Karpas-422 (cell line): ENCODE data around the gene SPATA33. TPM values are rescaled to one million over a fixed set of nuclear protein-coding genes. Genes with fewer than 3 reads are reported as not detected.
"Not testable (repeated sequence)": the region's sequence is repeated elsewhere in the genome, so short reads cannot be mapped to it uniquely, and the experiment has no call there.

Source experiments
- DNase-seq: peaks from one replicate; pipeline ENCODE4 v3.0.0-alpha.2; 2015
- H2AFZ ChIP-seq: fragments of 200-600 bp; sonication (generic); 2 replicates; pipeline ENCODE4 v1.6.1; 2014; ENCODE audit warnings: antibody characterized with exemption, low read length, mixed read lengths
- H3K27ac ChIP-seq: fragments of 200-600 bp; sonication (generic); 2 replicates; pipeline ENCODE4 v1.5.1; 2014; ENCODE audit warnings: mild to moderate bottlenecking, low read length, moderate library complexity
- H3K27me3 ChIP-seq: fragments of 200-600 bp; sonication (generic); 2 replicates; pipeline ENCODE4 v1.6.1; 2014; ENCODE audit warnings: low read length, mixed read lengths
- H3K36me3 ChIP-seq: fragments of 200-600 bp; sonication (generic); 2 replicates; pipeline ENCODE4 v1.6.1; 2014; ENCODE audit warnings: low read length, mixed read lengths; ENCODE audit not compliant: insufficient read depth
- H3K4me1 ChIP-seq: fragments of 200-600 bp; sonication (generic); 2 replicates; pipeline ENCODE4 v1.6.1; 2014; ENCODE audit warnings: mild to moderate bottlenecking, low read length, mixed read lengths
- H3K4me2 ChIP-seq: fragments of 200-600 bp; sonication (generic); 2 replicates; pipeline ENCODE4 v1.6.1; 2014; ENCODE audit warnings: low read length, low read depth, mild to moderate bottlenecking; ENCODE audit not compliant: poor library complexity, severe bottlenecking
- H3K4me3 ChIP-seq: fragments of 200-600 bp; sonication (generic); 2 replicates; pipeline ENCODE4 v1.5.1; 2014; ENCODE audit warnings: mild to moderate bottlenecking, antibody characterized with exemption, low read length, mixed read lengths
- H3K79me2 ChIP-seq: fragments of 200-600 bp; sonication (generic); 2 replicates; pipeline ENCODE4 v1.6.1; 2014; ENCODE audit warnings: mild to moderate bottlenecking, low read length, mixed read lengths
- H3K9ac ChIP-seq: fragments of 200-600 bp; sonication (generic); 2 replicates; pipeline ENCODE4 v1.6.0; 2014; ENCODE audit warnings: low read length
- H3K9me2 ChIP-seq: fragments of 200-600 bp; sonication (generic), shearing (Covaris generic); replicated peaks from 2 replicates; pipeline ENCODE4 v1.6.0; 2014; ENCODE audit warnings: mild to moderate bottlenecking, low read length, moderate library complexity; ENCODE audit not compliant: insufficient read depth
- H3K9me3 ChIP-seq: fragments of 300-700, 200-600 bp; sonication (generic); 2 replicates; pipeline ENCODE4 v1.6.1; 2014; ENCODE audit warnings: low read length, mixed read lengths
- H4K20me1 ChIP-seq: fragments of 200-600 bp; sonication (generic); 2 replicates; pipeline ENCODE4 v1.6.1; 2014; ENCODE audit warnings: mild to moderate bottlenecking, antibody characterized with exemption, low read length, low read depth; ENCODE audit not compliant: insufficient read depth
- total RNA-seq: library from RNA; depleted of rRNA; stranded (reverse); fragments of >200 nt; shearing (Covaris generic); gene quantifications from 2 replicates; pipeline ENCODE4 v1.2.3, GENCODE V29; 2014; ENCODE audit warnings: low replicate concordance

SPATA33 gene
- total RNA-seq, 1 experiment from 2014 or later: 5.1 TPM

DNA sequence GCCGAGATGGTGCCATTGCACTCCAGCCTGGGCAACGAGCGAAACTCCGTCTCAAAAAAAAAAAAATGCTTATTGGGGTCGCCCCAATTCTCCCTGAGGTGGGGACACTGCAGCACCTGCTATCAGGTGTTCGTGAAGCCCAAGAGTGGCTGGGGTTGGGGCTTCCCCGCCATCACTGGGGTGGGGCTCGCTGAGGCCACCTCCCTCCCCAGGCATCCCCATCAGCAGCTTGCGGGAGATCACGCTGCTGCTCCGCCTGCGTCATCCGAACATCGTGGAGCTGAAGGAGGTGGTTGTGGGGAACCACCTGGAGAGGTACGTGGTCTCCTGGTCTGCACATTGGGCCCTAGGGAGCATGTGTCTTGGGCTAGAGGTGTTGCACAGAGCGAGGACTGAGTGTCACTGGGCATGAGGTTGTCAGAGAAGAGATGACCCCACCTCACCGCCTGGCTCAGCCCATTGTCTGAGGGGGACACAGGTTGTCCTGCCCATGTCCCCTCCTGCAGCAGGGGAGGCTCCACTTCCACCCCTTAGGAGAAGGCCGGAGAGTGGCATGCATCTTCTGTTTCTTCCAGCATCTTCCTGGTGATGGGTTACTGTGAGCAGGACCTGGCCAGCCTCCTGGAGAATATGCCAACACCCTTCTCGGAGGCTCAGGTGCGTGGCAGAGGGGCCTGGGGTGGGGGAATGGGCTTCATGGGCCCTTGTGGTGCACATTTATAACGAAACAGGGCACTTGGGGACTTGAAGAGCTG is 33.8 kb downstream of the SPATA33 start:
- Histone ChIP-seq H3K36me3 (0 out of 2 replicates have a peak, but pooled peaks cover 2% of the 10 kb centered on the region), H3K27me3 (no peaks in the 10 kb centered on the region), H2AFZ (no peak overlapping the region), H3K4me3 (no peak overlapping the region), H3K27ac (no peak overlapping the region), H3K9me2 (no peaks in the 10 kb centered on the region), H3K4me1 (peaks cover 17% of the 10 kb centered on the region), H3K79me2 (peaks cover 23% of the 10 kb centered on the region), H3K9ac (no peak overlapping the region), H3K4me2 (no peak overlapping the region), H3K9me3 (no peaks in the 10 kb centered on the region), H4K20me1 (no peaks in the 10 kb centered on the region)
- DNase-seq: no peak

DNA sequence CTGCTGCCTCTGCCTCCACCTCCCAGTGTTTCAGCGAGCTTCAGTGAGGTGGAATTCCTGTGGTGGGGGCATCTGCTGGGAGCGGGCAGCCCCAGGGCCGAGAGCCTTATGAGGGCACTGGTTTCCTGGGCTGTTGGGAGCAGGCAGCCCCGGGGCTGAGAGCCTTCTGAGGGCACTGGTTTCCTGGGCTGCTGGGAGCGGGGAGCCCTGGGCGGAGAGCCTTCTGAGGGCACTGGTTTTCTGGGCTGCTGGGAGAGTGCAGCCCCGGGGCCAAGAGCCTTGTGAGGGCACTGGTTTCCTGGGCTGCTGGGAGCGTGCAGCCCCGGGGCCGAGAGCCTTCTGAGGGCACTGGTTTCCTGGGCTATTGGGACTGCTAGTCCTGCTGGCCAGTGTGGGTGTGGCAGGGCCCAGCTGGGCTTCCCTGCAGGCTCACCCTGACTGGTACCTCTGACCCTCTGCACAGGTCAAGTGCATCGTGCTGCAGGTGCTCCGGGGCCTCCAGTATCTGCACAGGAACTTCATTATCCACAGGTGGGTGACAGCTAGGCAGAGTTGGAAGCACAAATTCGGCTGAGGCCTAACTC is 34.4 kb downstream of the SPATA33 start:
- DNase-seq: no peak
- no peaks in the 10 kb centered on the region for H3K9me2 ChIP-seq
- 0 out of 2 replicates have a peak, but pooled peaks cover 2% of the 10 kb centered on the region for H3K36me3 ChIP-seq
- H4K20me1 ChIP-seq: no peaks in the 10 kb centered on the region
- no peaks in the 10 kb centered on the region for H3K27me3 ChIP-seq
- H3K9me3 ChIP-seq: no peaks in the 10 kb centered on the region
- peaks cover 18% of the 10 kb centered on the region for H3K4me1 ChIP-seq
- no peak overlapping the region for H2AFZ ChIP-seq
- no peak overlapping the region for H3K4me3 ChIP-seq
- H3K27ac ChIP-seq: no peak overlapping the region
- peaks cover 20% of the 10 kb centered on the region for H3K79me2 ChIP-seq
- no peak overlapping the region for H3K9ac ChIP-seq
- H3K4me2 ChIP-seq: no peak overlapping the region

DNA sequence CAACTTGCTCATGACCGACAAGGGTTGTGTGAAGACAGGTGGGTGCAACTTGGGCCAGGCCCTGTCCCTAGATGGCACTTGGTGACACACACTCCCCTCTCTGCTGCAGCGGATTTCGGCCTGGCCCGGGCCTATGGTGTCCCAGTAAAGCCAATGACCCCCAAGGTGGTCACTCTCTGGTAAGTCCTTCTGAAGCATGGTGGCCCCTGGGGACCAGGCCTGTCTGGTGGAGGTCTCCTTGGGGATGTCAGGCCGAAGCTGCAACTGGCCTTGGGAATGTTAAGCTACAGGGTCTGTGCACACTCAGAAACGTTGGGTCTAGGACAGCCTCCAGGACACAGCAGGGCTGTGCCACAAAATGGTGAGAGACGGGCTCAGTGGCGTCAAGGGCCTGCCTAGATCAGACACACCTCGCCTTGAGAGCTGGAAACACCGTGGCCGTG is 35.7 kb downstream of the SPATA33 start:
- H3K4me3 ChIP-seq: no peak overlapping the region
- no peaks in the 10 kb centered on the region for H3K9me3 ChIP-seq
- H3K9ac ChIP-seq: no peak overlapping the region
- peaks cover 9% of the 10 kb centered on the region for H3K79me2 ChIP-seq
- no peaks in the 10 kb centered on the region for H3K9me2 ChIP-seq
- no peak overlapping the region for H3K27ac ChIP-seq
- no peak overlapping the region for H2AFZ ChIP-seq
- H3K4me1 ChIP-seq: peaks cover 8% of the 10 kb centered on the region
- H3K4me2 ChIP-seq: no peak overlapping the region
- DNase-seq: no peak
- no peaks in the 10 kb centered on the region for H4K20me1 ChIP-seq
- no peaks in the 10 kb centered on the region for H3K27me3 ChIP-seq
- H3K36me3 ChIP-seq: 0 out of 2 replicates have a peak, but pooled peaks cover 2% of the 10 kb centered on the region

DNA sequence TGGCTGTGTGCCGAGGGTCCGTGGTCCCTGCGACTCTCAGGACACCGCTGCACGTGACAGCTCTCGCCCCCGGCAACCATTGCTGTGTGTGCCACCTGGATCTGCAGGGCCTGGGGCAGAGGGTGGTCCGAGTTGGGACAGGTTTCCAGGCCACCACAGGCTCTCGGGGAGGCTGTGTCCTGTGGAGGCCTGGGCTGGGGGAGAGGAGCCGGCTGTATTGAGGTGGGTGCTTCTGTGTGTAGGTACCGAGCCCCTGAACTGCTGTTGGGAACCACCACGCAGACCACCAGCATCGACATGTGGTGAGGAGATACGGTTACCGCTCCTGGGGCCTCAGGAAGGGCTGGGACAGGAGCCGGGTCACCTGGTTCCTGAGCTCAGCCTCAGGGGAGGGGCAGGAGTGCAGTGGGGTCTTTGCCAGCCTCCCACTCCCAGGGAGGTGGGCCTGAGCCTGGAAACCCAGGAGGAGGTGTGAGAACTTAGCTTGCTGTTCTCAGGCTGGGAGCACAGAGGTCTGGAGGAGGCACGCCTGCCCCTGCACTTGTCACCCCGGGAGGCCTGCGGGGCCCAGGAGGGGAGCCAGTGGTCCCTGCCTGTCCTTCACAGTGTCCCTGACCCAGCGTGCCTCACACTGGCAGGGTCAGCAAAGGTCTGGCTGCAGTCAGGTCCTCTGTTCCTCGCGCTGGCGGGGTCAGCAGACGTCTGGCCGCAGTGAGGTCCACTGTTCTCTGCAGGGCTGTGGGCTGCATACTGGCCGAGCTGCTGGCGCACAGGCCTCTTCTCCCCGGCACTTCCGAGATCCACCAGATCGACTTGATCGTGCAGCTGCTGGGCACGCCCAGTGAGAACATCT is 36.5 kb downstream of the SPATA33 start:
- Histone ChIP-seq H3K27me3 (no peaks in the 10 kb centered on the region), H3K9ac (no peak overlapping the region), H3K4me1 (peaks cover 7% of the 10 kb centered on the region; the same call in 1 of the 2 replicates), H3K4me2 (no peak overlapping the region), H4K20me1 (no peaks in the 10 kb centered on the region), H3K79me2 (peaks cover 2% of the 10 kb centered on the region), H3K27ac (no peak overlapping the region), H3K4me3 (no peak overlapping the region), H2AFZ (no peak overlapping the region), H3K36me3 (0 out of 2 replicates have a peak, but pooled peaks cover 2% of the 10 kb centered on the region), H3K9me2 (no peaks in the 10 kb centered on the region), H3K9me3 (no peaks in the 10 kb centered on the region)
- no peak for DNase-seq

DNA sequence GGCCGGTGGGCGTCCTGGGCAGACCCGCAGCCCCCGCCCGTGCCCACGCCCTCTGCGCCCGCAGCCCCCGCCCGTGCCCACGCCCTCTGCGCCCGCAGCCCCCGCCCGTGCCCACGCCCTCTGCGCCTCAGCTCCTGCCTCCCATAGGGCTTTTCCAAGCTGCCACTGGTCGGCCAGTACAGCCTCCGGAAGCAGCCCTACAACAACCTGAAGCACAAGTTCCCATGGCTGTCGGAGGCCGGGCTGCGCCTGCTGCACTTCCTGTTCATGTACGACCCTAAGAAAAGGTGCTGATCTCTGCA is 37.1 kb downstream of the SPATA33 start:
- not testable (repeated sequence) for DNase-seq, H3K36me3 ChIP-seq, H3K4me3 ChIP-seq

DNA sequence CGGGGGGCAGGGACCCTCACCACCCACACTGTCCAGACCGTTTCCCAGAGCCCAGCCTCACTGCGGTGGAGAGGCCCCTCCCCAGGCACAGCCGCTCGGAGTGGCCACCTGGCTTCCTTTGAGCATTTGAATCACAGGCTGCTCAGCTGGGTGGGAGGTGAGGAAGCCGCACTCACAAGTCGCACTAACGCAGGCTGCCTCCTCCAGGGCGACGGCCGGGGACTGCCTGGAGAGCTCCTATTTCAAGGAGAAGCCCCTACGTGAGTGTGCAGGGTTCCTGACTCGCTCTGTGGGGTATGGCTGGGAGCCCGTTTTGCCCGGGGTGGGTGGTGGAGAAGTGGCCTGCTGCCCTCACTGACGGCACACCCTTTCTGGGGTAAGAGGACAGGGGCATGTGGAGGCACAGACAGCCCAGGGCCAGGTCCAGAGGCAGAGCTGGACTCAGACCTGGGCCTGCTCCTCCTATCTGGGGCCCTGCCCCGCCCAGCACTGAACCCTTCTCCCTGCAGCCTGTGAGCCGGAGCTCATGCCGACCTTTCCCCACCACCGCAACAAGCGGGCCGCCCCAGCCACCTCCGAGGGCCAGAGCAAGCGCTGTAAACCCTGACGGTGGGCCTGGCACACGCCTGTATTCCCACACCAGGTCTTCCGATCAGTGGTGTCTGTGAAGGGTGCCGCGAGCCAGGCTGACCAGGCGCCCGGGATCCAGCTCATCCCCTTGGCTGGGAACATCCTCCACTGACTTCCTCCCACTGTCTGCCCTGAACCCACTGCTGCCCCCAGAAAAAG is 37.6 kb downstream of the SPATA33 start:
- 0 out of 2 replicates have a peak, but pooled peaks cover 2% of the 10 kb centered on the region for H3K36me3 ChIP-seq
- H3K4me3 ChIP-seq: no peak overlapping the region
- H2AFZ ChIP-seq: no peak overlapping the region
- no peaks in the 10 kb centered on the region for H3K27me3 ChIP-seq
- H3K4me2 ChIP-seq: no peak overlapping the region
- H4K20me1 ChIP-seq: peaks cover 1% of the 10 kb centered on the region; the same call in 1 of the 2 replicates
- H3K79me2 ChIP-seq: no peaks in the 10 kb centered on the region
- H3K27ac ChIP-seq: no peak overlapping the region
- H3K9me2 ChIP-seq: no peaks in the 10 kb centered on the region
- no peak overlapping the region for H3K9ac ChIP-seq
- no peak for DNase-seq
- H3K4me1 ChIP-seq: peaks cover 14% of the 10 kb centered on the region
- H3K9me3 ChIP-seq: no peaks in the 10 kb centered on the region

More for the DNA sequence above, 37.1 kb downstream of the SPATA33 start:
- H3K4me1 ChIP-seq, H3K27me3 ChIP-seq, H3K4me2 ChIP-seq, H3K9me3 ChIP-seq, H3K9me2 ChIP-seq, H4K20me1 ChIP-seq, H3K9ac ChIP-seq, H3K27ac ChIP-seq, H2AFZ ChIP-seq, H3K79me2 ChIP-seq: not testable (repeated sequence)

DNA sequence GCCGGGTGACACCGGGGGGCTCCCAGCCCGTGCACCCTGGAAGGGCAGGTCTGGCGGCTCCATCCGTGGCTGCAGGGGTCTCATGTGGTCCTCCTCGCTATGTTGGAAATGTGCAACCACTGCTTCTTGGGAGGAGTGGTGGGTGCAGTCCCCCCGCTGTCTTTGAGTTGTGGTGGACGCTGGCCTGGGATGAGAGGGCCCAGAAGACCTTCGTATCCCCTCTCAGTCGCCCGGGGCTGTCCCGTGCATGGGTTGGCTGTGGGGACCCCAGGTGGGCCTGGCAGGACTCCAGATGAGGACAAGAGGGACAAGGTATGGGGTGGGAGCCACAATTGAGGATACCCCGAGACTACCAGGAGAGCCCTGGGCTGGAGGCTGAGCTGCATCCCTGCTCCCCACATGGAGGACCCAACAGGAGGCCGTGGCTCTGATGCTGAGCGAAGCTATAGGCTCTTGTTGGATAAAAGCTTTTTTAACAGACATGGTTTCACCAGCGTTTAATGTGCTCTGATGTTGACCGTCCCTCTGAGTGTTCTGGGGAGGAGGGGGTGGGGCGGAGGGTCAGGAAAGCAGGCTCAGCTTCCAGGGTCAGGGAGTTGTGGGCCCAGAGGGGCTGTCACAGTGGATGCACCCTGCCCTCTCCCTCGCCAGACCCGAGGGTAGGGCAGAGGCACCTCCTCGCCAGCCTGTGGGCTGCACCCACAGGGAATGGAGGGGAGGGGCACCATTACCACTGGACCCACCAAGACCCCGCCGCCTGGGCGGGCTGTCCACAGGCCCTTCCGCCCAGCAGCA is 38.4 kb downstream of the SPATA33 start:
- Histone ChIP-seq H3K4me3 (no peak overlapping the region), H2AFZ (no peak overlapping the region), H3K27me3 (no peaks in the 10 kb centered on the region), H3K4me1 (peaks cover 22% of the 10 kb centered on the region), H3K9me2 (no peaks in the 10 kb centered on the region), H3K9me3 (no peaks in the 10 kb centered on the region), H3K27ac (no peak overlapping the region), H3K9ac (no peak overlapping the region), H4K20me1 (peaks cover 6% of the 10 kb centered on the region; the same call in 1 of the 2 replicates), H3K4me2 (no peak overlapping the region), H3K79me2 (no peaks in the 10 kb centered on the region), H3K36me3 (0 out of 2 replicates have a peak, but pooled peaks cover 2% of the 10 kb centered on the region)
- DNase-seq: no peak
